H9 (cell line): Measurements from ENCODE around the gene C21orf58. TPM values are rescaled to one million over a fixed set of nuclear protein-coding genes. Genes with fewer than 3 reads are reported as not detected.

Experiments
- DNase-seq: peaks from one replicate; pipeline ENCODE4 v3.0.0-alpha.2; 2017
- H2AFZ ChIP-seq: one replicate; pipeline ENCODE4 v1.6.1; 2013; ENCODE audit warnings: mild to moderate bottlenecking, low read length, control low read depth, moderate library complexity
- H2AK5ac ChIP-seq: 2 replicates; pipeline ENCODE4 v1.6.1; 2013; ENCODE audit warnings: low read length, control low read depth, mixed read lengths; ENCODE audit not compliant: insufficient read length
- H2BK120ac ChIP-seq: one replicate; pipeline ENCODE4 v1.6.1; 2013; ENCODE audit warnings: low read depth, mild to moderate bottlenecking, low read length, control low read depth, inconsistent platforms; ENCODE audit not compliant: poor library complexity, severe bottlenecking
- H2BK12ac ChIP-seq: 2 replicates; pipeline ENCODE4 v1.6.1; 2013; ENCODE audit warnings: low read length, control low read depth, mixed read lengths, low read depth; ENCODE audit not compliant: insufficient read length
- H2BK15ac ChIP-seq: 2 replicates; pipeline ENCODE4 v1.6.1; 2013; ENCODE audit warnings: low read depth, low read length, control low read depth
- H2BK20ac ChIP-seq: one replicate; pipeline ENCODE4 v1.6.1; 2013; ENCODE audit warnings: low read depth, mild to moderate bottlenecking, low read length, control low read depth, inconsistent platforms; ENCODE audit not compliant: poor library complexity, severe bottlenecking
- H2BK5ac ChIP-seq: 2 replicates; pipeline ENCODE4 v1.6.1; 2013; ENCODE audit warnings: low read length, control low read depth, mixed read lengths; ENCODE audit not compliant: insufficient read length
- H3K14ac ChIP-seq: 2 replicates; pipeline ENCODE4 v1.6.1; 2013; ENCODE audit warnings: low read length, control low read depth; ENCODE audit not compliant: insufficient read depth
- H3K18ac ChIP-seq: 2 replicates; pipeline ENCODE4 v1.6.1; 2013; ENCODE audit warnings: low read depth, mild to moderate bottlenecking, mixed read lengths, low read length, control low read depth; ENCODE audit not compliant: insufficient read length
- H3K23ac ChIP-seq: 2 replicates; pipeline ENCODE4 v1.6.1; 2013; ENCODE audit warnings: low read length, control low read depth, mixed read lengths, low read depth; ENCODE audit not compliant: insufficient read length
- H3K23me2 ChIP-seq: 2 replicates; pipeline ENCODE4 v1.6.1; 2013; ENCODE audit warnings: low read depth, mild to moderate bottlenecking, mixed read lengths, low read length, control low read depth; ENCODE audit not compliant: insufficient read length, poor library complexity, severe bottlenecking
- H3K27ac ChIP-seq: 2 replicates; pipeline ENCODE4 v1.5.1; 2013; ENCODE audit warnings: low read length, control low read depth, mixed read lengths, low read depth; ENCODE audit not compliant: insufficient read length
- H3K27me3 ChIP-seq: 2 replicates; pipeline ENCODE4 v1.6.1; 2013; ENCODE audit warnings: low read length, control low read depth, inconsistent platforms; ENCODE audit not compliant: insufficient read depth
- H3K4ac ChIP-seq: 2 replicates; pipeline ENCODE4 v1.6.1; 2013; ENCODE audit warnings: low read depth, mild to moderate bottlenecking, control low read depth, inconsistent platforms, low read length, moderate library complexity
- H3K4me1 ChIP-seq: 2 replicates; pipeline ENCODE4 v1.6.1; 2013; ENCODE audit warnings: low read length, control low read depth, inconsistent platforms; ENCODE audit not compliant: insufficient read depth
- H3K4me2 ChIP-seq: 2 replicates; pipeline ENCODE4 v1.6.1; 2013; ENCODE audit warnings: low read length, control low read depth, mixed read lengths; ENCODE audit not compliant: insufficient read length, insufficient read depth
- H3K56ac ChIP-seq: 2 replicates; pipeline ENCODE4 v1.6.1; 2013; ENCODE audit warnings: low read depth, mild to moderate bottlenecking, mixed read lengths, low read length, control low read depth; ENCODE audit not compliant: insufficient read length
- H3K79me1 ChIP-seq: 2 replicates; pipeline ENCODE4 v1.6.1; 2013; ENCODE audit warnings: low read depth, mild to moderate bottlenecking, moderate library complexity, low read length, control low read depth, inconsistent platforms; ENCODE audit not compliant: insufficient read depth, poor library complexity, severe bottlenecking
- H3K79me2 ChIP-seq: 2 replicates; pipeline ENCODE4 v1.6.1; 2013; ENCODE audit warnings: low read length, control low read depth, inconsistent platforms; ENCODE audit not compliant: insufficient read depth
- H3K9ac ChIP-seq: 2 replicates; pipeline ENCODE4 v1.6.1; 2013; ENCODE audit warnings: low read length, control low read depth, mixed read lengths; ENCODE audit not compliant: insufficient read length; ENCODE audit errors: extremely low read depth
- H3K9me3 ChIP-seq: one replicate; pipeline ENCODE4 v1.6.1; 2013; ENCODE audit warnings: low read depth, low read length, inconsistent platforms; ENCODE audit not compliant: control insufficient read depth
- H3T11ph ChIP-seq: one replicate; pipeline ENCODE4 v1.6.1; 2013; ENCODE audit warnings: mild to moderate bottlenecking, low read length, control low read depth, inconsistent platforms
- H4K20me1 ChIP-seq: one replicate; pipeline ENCODE4 v1.6.1; 2013; ENCODE audit not compliant: control insufficient read depth, insufficient read length, insufficient read depth
- H4K5ac ChIP-seq: 2 replicates; pipeline ENCODE4 v1.6.1; 2013; ENCODE audit warnings: low read depth, mild to moderate bottlenecking, mixed read lengths, low read length, control low read depth; ENCODE audit not compliant: insufficient read length
- H4K8ac ChIP-seq: replicated peaks from 2 replicates; pipeline ENCODE4 v1.6.1; 2013; ENCODE audit warnings: low read length, control low read depth, mixed read lengths, low read depth; ENCODE audit not compliant: insufficient read length
- H4K91ac ChIP-seq: 2 replicates; pipeline ENCODE4 v1.6.1; 2013; ENCODE audit warnings: low read depth, mild to moderate bottlenecking, moderate library complexity, mixed read lengths, low read length, control low read depth; ENCODE audit not compliant: insufficient read length
- H3K27ac Mint-ChIP-seq, 3 experiments: 2 replicates in 2 of 3; 3 replicates in 1 of 3; pipeline ENCODE4 v1.8.0; 2020 to 2021; ENCODE audit warnings: mixed read lengths in 3 of 3, mild to moderate bottlenecking in 1 of 3, moderate library complexity in 1 of 3
- H3K27me3 Mint-ChIP-seq: 2 replicates; pipeline ENCODE4 v1.8.0; 2021; ENCODE audit warnings: low read depth, mild to moderate bottlenecking, moderate library complexity, mixed read lengths
- H3K36me3 Mint-ChIP-seq, 3 experiments: 2 replicates in 2 of 3; 3 replicates in 1 of 3; pipeline ENCODE4 v1.8.0; 2020 to 2021; ENCODE audit warnings: low read depth in 3 of 3, mixed read lengths in 3 of 3; ENCODE audit not compliant: insufficient read depth in 1 of 3
- H3K4me1 Mint-ChIP-seq, 2 experiments: 2 replicates each; pipeline ENCODE4 v1.8.0; 2020; ENCODE audit warnings: mixed read lengths in 2 of 2
- H3K4me3 Mint-ChIP-seq, 2 experiments: 2 replicates in 1 of 2; 3 replicates in 1 of 2; pipeline ENCODE4 v1.8.0; 2020 to 2021; ENCODE audit warnings: mild to moderate bottlenecking in 2 of 2, mixed read lengths in 2 of 2, moderate library complexity in 1 of 2
- H3K9me3 Mint-ChIP-seq, 2 experiments: 2 replicates in 1 of 2; 3 replicates in 1 of 2; pipeline ENCODE4 v1.8.0; 2020; ENCODE audit warnings: mild to moderate bottlenecking in 2 of 2, mixed read lengths in 2 of 2, moderate library complexity in 1 of 2
- CTCF ChIP-seq: fragments of 200-600 bp; sonication (generic); conservative IDR thresholded peaks from 3 replicates; pipeline ENCODE4 v1.8.0; 2021; ENCODE audit warnings: antibody characterized with exemption, mild to moderate bottlenecking
- WGBS: extraction: QIAGEN DNeasy Blood & Tissue Kit; methylation state at CpG from one replicate; pipeline ENCODE4 v1.1.7; 2013; ENCODE audit warnings: missing lambda C conversion rate, low lambda C conversion rate, mixed read lengths; ENCODE audit not compliant: insufficient read length; ENCODE audit errors: extremely low coverage; 5-methylcytosine and 5-hydroxymethylcytosine counted together
- total RNA-seq: library from RNA; stranded (reverse); gene quantifications from 2 replicates; pipeline ENCODE4 v1.2.1, GENCODE V29; 2021

Gene C21orf58
- total RNA-seq, 1 experiment from 2014 or later, result 17.2 TPM

- H3K4me1 ChIP-seq, result peaks cover 6% of the 10 kb centered on the region; the same call in 1 of the 2 replicates
- H3K9ac ChIP-seq, result peak overlapping the region; percentile 84
- peak overlapping the region; percentile 66 for H3K4me2 ChIP-seq
- no peak for TF ChIP-seq CTCF
- Mint-ChIP-seq H3K4me1 (peaks cover 41 to 49% of the 10 kb centered on the region in 2 experiments), H3K27ac (peak overlapping the region; percentile 86 to 96 (median 95)), H3K4me3 (peak overlapping the region; percentile 86 to 88), H3K27me3 (no peaks in the 10 kb centered on the region; the same call in 1 of the 2 replicates), H3K36me3 (peaks cover 29 to 41% (median 37%) of the 10 kb centered on the region in 3 experiments), H3K9me3 (no peaks in the 10 kb centered on the region; a peak in 1 of 5 replicates)
- no peak overlapping the region for H4K5ac ChIP-seq
- no peaks in the 10 kb centered on the region for H3K27me3 ChIP-seq
- H3K27ac ChIP-seq, result peak overlapping the region; percentile 75
- no peak overlapping the region for H3K14ac ChIP-seq
- no peak overlapping the region for H3K56ac ChIP-seq
- no peak overlapping the region for H2AK5ac ChIP-seq
- H3K23ac ChIP-seq, result no peak overlapping the region
- no peak overlapping the region for H3T11ph ChIP-seq
- H3K9me3 ChIP-seq, result no peaks in the 10 kb centered on the region
- no peak overlapping the region for H4K91ac ChIP-seq
- peaks cover 5% of the 10 kb centered on the region for H3K23me2 ChIP-seq
- no peak overlapping the region for H3K18ac ChIP-seq
- H2BK5ac ChIP-seq, result no peak overlapping the region
- H3K79me1 ChIP-seq, result peaks cover 11% of the 10 kb centered on the region
- H2BK120ac ChIP-seq, result no peak overlapping the region
- H2BK20ac ChIP-seq, result no peak overlapping the region
- H4K20me1 ChIP-seq, result no peaks in the 10 kb centered on the region
- peaks cover 20% of the 10 kb centered on the region; the same call in 1 of the 2 replicates for H3K79me2 ChIP-seq
- WGBS, result no CpG with 5 or more reads among the region's 16 CpGs
- no peak for DNase-seq
- no peak overlapping the region for H4K8ac ChIP-seq
- no peak overlapping the region for H3K4ac ChIP-seq
- H2AFZ ChIP-seq, result no peak overlapping the region
- H2BK15ac ChIP-seq, result no peak overlapping the region
- no peak overlapping the region for H2BK12ac ChIP-seq
These were observed 37.0 kb downstream of the C21orf58 start for GRCh38 chr21:46286648-46287002.
